ENCODE measurements around the gene UBL3. TPM values are rescaled to one million over a fixed set of nuclear protein-coding genes. Genes with fewer than 3 reads are reported as not detected.

The UBL3 gene
- total RNA-seq, 1 donor from 2014 or later: 15.5 TPM

- intact Hi-C loops (cut with micrococcal nuclease): loop anchor here (10.0 kb wide), 1 partner anchor 517 kb away; no protein-coding TSS in a partner anchor
Measured at GRCh38 chr13:29858231-29858630, 7.8 kb upstream of the UBL3 start.

DNA sequence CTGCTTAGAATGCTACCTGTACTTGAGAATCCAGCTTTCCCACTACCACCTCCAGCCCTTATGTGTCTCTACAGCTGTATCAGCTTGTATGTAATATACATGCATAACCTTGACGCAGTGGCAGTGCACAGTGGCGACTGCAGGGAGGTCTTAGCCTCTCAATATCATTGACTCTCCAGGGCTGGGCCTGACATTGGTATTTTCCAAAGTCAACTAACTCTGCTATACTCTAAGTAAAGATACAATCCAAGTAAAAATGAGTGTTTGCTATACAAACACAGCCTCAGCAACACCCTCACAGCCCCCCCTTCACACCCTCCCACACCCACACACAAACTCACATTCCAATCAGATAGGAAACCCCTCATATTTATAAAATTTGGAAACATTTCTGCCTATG lies 6.7 kb upstream of the UBL3 start:
- intact Hi-C loops (cut with micrococcal nuclease): loop anchor here (10.0 kb wide), 1 partner anchor 518 kb away; no protein-coding TSS in a partner anchor

DNA sequence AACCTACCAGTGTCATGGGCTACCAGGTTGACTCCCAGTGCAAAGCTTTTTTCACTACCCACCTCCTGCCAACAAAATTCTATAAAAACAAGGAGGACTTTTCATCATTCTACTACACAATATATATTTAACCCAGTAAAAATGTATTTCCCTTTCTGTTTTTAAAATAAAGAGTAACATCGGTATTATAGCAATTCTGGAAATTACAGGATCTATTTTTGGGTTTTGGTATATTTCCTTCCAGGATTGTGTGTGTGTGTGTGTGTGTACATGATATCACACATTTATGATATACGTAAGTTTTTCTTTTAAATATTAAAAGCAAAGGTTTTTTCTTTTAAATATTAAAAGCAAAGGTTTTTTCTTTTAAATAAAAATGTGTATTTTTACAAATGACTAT lies 6.0 kb upstream of the UBL3 start:
- intact Hi-C loops (cut with micrococcal nuclease): loop anchor here (10.0 kb wide), 1 partner anchor 518 kb away; no protein-coding TSS in a partner anchor

GRCh38 chr13:29855784-29856183 lies 5.4 kb upstream of the UBL3 start:
- intact Hi-C loops (cut with micrococcal nuclease): loop anchor here (10.0 kb wide), 1 partner anchor 519 kb away; no protein-coding TSS in a partner anchor

GRCh38 chr13:29855009-29855408 lies 4.6 kb upstream of the UBL3 start:
- intact Hi-C loops (cut with micrococcal nuclease): loop anchor here (10.0 kb wide), 1 partner anchor 520 kb away; no protein-coding TSS in a partner anchor

DNA sequence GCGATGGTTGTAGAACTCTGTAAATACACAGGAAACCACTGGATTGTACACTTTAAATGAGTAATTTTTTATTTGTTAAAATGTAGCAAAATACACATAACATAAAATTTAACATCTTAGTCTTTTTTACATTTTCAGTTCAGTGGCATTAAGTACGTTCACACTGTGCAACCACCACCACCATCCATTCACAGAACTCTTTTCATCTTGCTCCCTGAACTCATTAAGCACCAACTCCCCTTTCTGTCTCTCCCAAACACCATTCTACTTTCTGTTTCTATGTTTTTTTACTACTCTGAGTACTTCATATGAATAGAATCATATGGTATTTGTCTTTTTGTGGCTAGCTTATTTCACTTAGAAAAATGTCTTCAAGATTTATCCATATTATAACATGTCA lies 2.7 kb upstream of the UBL3 start:
- intact Hi-C loops (cut with micrococcal nuclease): loop anchor here (10.0 kb wide), 1 partner anchor 522 kb away; no protein-coding TSS in a partner anchor

DNA sequence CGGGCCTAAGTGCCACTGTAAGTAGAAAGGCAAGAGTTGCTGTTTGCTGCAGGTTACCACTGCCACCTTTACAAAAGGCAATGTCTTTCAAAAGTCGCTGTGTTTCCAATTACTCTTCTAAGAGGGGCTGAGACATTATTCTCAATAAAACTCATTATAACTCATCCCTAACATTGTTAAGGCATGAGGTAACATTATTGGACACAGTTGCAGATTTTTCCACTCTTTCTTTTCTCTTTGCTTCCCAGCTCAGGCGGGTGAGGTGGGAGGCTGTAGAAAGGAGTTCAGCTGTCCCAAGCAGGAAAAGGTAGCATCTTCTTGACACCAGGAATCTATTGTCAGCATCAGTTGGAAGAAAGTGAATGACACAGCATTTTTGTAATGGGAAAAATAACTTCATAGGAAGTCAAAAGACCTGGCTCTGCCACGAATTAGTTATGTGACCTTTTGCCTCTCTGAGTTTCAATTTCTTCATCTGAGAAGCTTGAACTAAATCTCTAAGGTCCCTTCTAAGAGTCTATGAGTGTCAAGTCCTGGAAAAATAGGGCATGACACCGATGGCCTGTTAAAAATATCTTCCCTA lies 2.1 kb upstream of the UBL3 start:
- intact Hi-C loops (cut with micrococcal nuclease): loop anchor here (10.0 kb wide), 1 partner anchor 522 kb away; no protein-coding TSS in a partner anchor

DNA sequence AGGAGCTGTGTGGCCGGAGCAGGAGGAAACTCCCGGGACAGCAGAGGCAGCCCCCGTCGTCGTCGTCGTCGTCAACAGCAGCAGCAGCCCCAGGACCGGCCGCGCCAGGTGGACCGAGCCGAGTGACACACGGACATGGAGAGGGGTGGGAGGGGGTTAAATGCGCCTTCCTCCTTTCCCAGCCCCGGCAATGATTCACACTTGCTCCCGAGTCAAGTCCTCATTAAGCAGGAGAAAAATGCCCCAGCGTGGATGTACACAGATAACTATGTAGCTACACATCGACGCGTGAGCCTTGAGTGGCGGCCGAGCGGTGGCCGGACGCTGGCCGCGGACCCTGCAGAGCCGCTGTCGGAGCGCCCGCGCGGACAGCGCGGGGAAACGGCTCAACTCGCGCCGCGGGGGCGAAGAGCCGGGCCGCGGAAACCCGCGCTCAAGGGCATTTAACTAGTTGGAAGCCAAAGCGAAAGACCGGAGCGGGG lies 645 bp downstream of the UBL3 start:
- intact Hi-C loops (cut with micrococcal nuclease): loop anchor here (1.0 to 10.0 kb wide), 16 partner anchors 53 to 1313 kb away; partner anchors contain the start of genes HMGB1, SLC7A1 and USPL1

DNA sequence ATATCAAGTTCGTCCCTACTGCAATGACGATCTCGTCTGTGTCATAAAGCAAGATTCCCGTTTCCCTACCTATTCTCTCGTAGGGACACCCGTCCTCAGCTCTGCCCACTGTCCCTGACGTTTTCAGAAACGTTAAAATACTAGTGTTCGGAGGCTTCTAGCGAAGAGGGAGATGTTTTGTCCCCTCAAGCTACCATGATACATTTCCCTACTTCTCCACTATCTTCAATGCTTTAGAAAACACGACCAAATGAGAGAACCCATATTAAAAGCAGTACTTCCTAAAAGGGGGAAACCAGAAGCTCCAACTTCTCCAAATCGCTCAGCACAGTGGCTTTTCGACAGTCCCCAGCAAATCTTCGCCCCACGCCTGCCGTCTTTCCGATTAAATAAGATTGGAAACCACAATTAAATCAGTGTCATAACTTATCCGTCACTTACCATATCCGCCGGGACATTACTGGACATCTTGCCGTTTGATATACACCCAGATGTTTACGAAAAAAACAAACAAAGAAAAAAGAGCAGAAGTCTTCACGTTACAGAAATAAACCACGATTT lies 1.3 kb downstream of the UBL3 start:
- intact Hi-C loops (cut with micrococcal nuclease): loop anchor here (1.0 to 5.0 kb wide), 5 partner anchors 73 to 724 kb away; no protein-coding TSS in a partner anchor

DNA sequence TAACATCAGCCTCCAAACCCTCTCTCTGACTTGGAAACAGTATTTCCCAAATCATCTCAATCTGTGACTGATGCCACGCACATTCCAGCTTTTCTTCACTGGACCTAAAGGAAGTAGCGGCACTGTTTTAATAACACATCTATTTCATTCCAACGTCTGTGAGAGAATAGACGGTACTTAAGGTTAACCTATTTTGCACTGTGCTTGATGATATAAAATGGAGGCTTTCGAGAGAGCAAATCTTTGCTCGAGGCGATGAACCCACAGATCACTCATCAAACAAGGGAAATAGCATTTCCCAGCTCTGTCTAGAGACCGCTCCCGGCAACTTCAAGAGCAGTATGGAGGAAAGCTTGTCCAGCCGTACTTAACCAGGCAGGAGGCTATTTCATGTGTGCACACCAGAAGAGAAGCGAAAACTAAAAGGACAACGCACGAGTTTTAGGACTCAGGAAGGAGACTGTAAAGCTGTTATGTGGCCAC lies 2.9 kb downstream of the UBL3 start:
- intact Hi-C loops (cut with micrococcal nuclease): loop anchor here (5.0 kb wide), 1 partner anchor 75 kb away; no protein-coding TSS in a partner anchor

- intact Hi-C loops (cut with micrococcal nuclease): loop anchor here (5.0 kb wide), 1 partner anchor 76 kb away; no protein-coding TSS in a partner anchor
Measured at GRCh38 chr13:29846475-29847256, 3.8 kb downstream of the UBL3 start.

DNA sequence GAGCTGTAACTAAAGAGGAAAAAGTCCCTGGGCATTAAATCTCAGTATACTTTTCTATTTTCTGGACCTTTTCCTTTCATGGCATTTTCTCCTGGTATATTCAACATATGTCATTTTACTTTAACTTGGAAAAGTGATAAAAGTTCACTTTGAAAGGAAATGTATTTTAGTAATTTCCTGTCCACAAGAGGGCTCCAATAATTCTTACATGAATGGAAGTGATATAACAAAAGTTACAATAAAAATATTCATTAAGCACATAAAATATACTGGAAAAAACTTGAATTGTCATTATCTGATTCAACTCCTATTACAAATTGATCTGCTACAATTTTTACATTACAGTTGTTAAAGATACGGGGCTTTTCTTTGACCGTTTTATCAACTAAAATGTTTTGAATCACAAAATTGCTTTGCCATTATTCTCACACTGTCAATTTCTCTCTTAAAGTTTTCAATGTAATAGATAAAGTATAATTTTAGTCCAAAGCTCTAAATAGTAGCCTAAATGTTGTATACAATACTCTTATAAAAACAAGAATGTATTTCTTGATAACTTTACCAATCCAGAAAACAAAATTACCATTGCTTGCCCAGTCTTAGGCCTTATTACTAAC lies 4.9 kb downstream of the UBL3 start:
- intact Hi-C loops (cut with micrococcal nuclease): loop anchor here (1.0 to 5.0 kb wide), 3 partner anchors 74 to 268 kb away; no protein-coding TSS in a partner anchor

GRCh38 chr13:29844441-29844840 lies 6.0 kb downstream of the UBL3 start:
- intact Hi-C loops (cut with micrococcal nuclease): no loop called here

DNA sequence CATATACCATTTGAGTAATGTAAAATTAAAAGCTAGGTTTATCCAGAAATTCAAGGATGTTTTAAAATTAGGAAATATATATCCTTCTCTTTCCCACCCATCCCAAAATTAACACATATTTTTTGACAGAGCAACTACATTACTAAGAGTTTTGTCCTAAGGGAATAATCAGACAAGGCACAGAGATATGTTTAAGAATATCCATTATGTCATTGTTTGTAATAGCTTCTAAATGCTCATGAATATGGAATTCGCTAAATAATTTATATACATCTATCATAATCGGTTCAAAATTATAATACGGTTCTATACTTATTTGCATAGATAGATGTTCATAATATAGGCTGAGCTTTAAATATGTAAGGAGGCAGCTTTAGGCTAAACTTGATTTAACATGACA lies 9.8 kb downstream of the UBL3 start:
- intact Hi-C loops (cut with micrococcal nuclease): no loop called here

DNA sequence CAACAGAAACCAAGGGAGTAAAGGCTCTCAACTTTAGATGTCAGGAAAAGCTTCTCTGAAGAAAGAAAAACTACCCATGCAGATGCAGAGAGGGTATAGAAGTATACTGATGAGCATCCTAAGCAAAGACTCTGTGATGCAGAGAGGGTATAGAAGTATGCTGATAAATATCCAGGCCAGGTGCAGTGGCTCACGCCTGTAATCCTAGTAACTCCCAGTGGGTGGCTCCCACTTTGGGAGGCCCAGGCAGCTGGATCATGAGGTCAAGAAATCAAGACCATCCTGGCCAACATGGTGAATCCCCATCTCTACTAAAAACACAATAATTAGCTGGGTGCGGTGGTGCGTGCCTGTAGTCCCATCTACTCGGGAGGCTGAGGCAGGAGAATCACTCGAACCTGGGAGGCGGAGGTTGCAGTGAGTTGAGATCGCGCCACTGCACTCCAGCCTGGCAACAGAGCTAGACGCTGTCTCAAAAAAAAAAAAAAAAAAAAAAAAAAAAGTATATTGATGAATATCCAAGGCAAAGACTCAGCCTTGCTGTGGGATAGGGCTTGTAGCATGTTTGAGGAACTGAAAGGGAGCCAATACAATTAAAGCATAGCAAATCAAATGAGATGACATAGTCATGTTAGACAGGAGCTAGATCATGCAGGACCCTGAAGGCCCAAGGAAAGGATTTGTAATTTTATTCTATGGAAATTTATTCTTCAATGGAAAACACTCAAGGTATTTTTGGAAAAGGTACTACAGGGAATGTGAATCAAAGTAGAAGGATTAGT lies 14.9 kb downstream of the UBL3 start:
- intact Hi-C loops (cut with micrococcal nuclease): no loop called here

DNA sequence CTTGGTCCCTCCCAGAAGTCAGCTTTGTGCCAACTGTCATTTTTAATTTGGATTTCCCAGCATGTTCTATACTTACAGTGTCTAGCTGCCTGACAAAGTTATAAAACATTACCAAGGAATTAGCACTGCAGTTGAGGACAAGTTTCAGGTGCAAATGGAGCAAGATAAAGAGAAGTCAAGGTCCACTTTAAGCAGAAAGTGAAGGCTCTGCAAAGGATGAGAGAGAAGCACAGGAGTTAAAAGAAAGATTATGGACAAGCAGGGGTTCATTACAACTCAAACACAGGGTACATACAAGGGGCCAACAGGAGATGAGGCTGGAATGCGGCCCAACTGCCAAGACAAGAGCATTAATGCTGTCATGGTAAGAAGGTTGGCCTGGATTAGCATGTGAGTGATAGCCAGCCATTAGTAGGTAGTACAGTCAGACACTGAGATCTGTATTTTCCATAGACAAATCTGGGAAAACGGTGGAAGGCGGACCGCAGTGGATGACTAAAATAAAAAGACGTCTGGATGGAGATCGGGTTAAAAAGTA lies 17.6 kb downstream of the UBL3 start:
- intact Hi-C loops (cut with micrococcal nuclease): no loop called here

DNA sequence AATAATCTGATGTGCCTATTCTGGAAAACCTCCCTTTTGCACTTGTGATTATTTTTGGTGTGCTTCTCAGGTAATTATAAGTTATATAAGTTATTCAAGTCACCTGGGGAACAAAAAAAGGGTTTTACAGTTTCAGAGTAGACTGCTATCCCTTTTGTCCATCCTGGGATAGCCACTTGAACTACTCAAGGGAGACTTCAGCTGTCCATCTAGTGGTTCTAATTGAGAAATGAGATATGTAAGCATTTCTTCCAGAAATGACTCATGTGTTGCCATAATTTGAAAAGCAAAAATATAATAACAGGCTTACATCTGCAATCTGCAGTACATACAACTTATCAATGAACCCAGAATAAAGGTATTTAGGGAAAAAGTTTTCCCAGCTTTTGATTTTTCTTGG lies 20.4 kb downstream of the UBL3 start:
- intact Hi-C loops (cut with micrococcal nuclease): no loop called here

- intact Hi-C loops (cut with micrococcal nuclease): no loop called here
Measured at GRCh38 chr13:29819143-29819542, 31.3 kb downstream of the UBL3 start.

DNA sequence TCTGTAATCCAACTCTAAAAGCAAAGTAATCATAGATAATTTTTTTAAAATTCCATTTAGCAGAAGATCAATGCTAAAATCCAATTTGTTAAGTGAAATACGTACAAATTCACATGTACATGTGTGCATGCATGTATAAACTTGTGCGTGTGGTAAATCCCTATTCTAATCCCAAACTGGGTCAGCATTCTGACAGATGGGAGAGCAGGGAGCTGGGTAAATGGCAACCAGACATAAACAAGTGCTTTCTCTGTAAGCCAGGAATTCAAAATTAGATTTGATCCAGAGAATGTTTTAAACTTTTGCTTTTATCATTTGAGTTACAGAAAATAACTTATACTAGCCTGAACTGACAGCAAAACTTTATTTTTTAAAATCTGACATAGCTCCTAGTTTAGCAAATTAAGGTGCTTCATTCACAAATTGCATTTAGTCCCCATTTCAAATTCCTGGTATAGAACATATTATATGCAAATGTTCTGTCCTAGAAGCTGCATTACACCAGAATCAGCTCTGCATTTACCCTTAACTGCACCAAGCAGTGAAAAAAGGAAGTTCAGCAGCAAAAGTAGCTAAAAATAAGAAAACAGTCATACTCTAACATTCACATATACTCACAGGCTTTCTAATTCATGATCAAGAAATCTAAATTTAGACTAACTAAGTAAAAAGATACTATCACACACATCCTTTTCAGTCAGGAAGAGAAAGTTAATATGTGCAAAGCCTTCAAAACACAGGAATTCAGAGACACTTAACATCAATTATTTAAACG lies 32.6 kb downstream of the UBL3 start:
- intact Hi-C loops (cut with micrococcal nuclease): no loop called here

All from T-helper 1 cell treated with Interleukin-12 subunit alpha and Interleukin-12 subunit beta and Interleukin-4 antibody, amounts not matched to agents 30 ng/mL and 1 ng/mL, for 36 hours (primary cell).